Natural killer cell (primary cell): ENCODE data around the gene ZBED5. TPM values are rescaled to one million over a fixed set of nuclear protein-coding genes. Genes with fewer than 3 reads are reported as not detected.

Source experiments
- ATAC-seq, 3 donors: fragments of 150-1000 bp in 2 of 3; fragments of 200-7000 bp in 1 of 3; cut with Tn5 transposase; 1 replicate in 1 of 3; 2 replicates in 2 of 3; pipeline ENCODE4 v1.10.0; 2021; ENCODE audit warnings: mild to moderate bottlenecking in 2 of 3, moderate library complexity in 2 of 3
- DNase-seq, 2 donors: peaks; one replicate each; pipeline versions ENCODE4 v3.0.0 to v3.0.0-alpha.2; 2013 to 2021; ENCODE audit warnings: mixed read lengths in 1 of 2
- H3K27ac ChIP-seq: one replicate; pipeline ENCODE4 v1.5.1; 2013; ENCODE audit warnings: mild to moderate bottlenecking, low read length
- H3K27me3 ChIP-seq: one replicate; pipeline ENCODE4 v1.6.1; 2013; ENCODE audit warnings: low read length; ENCODE audit not compliant: control insufficient read depth, insufficient read depth
- H3K36me3 ChIP-seq: one replicate; pipeline ENCODE4 v1.6.1; 2013; ENCODE audit warnings: low read length; ENCODE audit not compliant: control insufficient read depth, insufficient read depth
- H3K4me1 ChIP-seq: one replicate; pipeline ENCODE4 v1.6.1; 2013; ENCODE audit warnings: low read length; ENCODE audit not compliant: control insufficient read depth, insufficient read depth
- H3K4me3 ChIP-seq: one replicate; pipeline ENCODE4 v1.5.1; 2013; ENCODE audit warnings: low read length
- H3K9me3 ChIP-seq: one replicate; pipeline ENCODE4 v1.6.1; 2013; ENCODE audit warnings: low read length; ENCODE audit not compliant: control insufficient read depth, insufficient read depth
- H3K27ac Mint-ChIP-seq, 2 donors: one replicate each; pipeline ENCODE4 v1.8.0; 2022; ENCODE audit warnings: mild to moderate bottlenecking in 2 of 2, mixed read lengths in 2 of 2, moderate library complexity in 1 of 2
- H3K27me3 Mint-ChIP-seq, 2 donors: one replicate each; pipeline ENCODE4 v1.8.0; 2022; ENCODE audit warnings: low read depth in 2 of 2, mixed read lengths in 2 of 2
- H3K36me3 Mint-ChIP-seq: one replicate; pipeline ENCODE4 v1.8.0; 2022; ENCODE audit warnings: mixed read lengths
- H3K4me1 Mint-ChIP-seq, 2 donors: one replicate each; pipeline ENCODE4 v1.8.0; 2022; ENCODE audit warnings: mixed read lengths in 2 of 2
- H3K4me3 Mint-ChIP-seq: one replicate; pipeline ENCODE4 v1.8.0; 2022; ENCODE audit warnings: mild to moderate bottlenecking, moderate library complexity, mixed read lengths
- H3K9me3 Mint-ChIP-seq, 2 donors: one replicate each; pipeline ENCODE4 v1.8.0; 2022; ENCODE audit warnings: mixed read lengths in 2 of 2
- CTCF ChIP-seq: fragments of 200-600 bp; IDR thresholded peaks from one replicate; pipeline ENCODE4 v1.8.0; 2022; ENCODE audit warnings: antibody characterized with exemption
- WGBS: methylation state at CpG from one replicate; pipeline ENCODE4 v1.1.7; 2013; ENCODE audit warnings: missing lambda C conversion rate; ENCODE audit not compliant: insufficient coverage; 5-methylcytosine and 5-hydroxymethylcytosine counted together
- intact Hi-C: fragments of 100-400 bp; cut with micrococcal nuclease; formaldehyde crosslinking; loops from one replicate; pipeline ENCODE4 v1.14.2; 2022
- total RNA-seq, 4 donors: library from RNA; stranded (reverse); fragments of 120-200 nt in 1 of 4; gene quantifications; one replicate each; pipeline versions ENCODE4 v1.2.3 to v1.2.4, GENCODE V29; 2013 to 2022

ZBED5 gene
- total RNA-seq, 3 donors from 2014 or later (not counting 1 experiment from before 2014, with no cell fraction given) = 40.0 to 61.3 (median 53.9) TPM

- no peaks in the 10 kb centered on the region for H3K27me3 ChIP-seq
- H3K9me3 ChIP-seq = peaks cover 4% of the 10 kb centered on the region
- H3K27ac Mint-ChIP-seq = no peak overlapping the region
- TF ChIP-seq CTCF = no peak
- H3K36me3 Mint-ChIP-seq = peaks cover 7% of the 10 kb centered on the region
- H3K27me3 Mint-ChIP-seq = peaks cover 0 to 7% of the 10 kb centered on the region in 2 donors
- no peaks in the 10 kb centered on the region for H3K36me3 ChIP-seq
- peaks cover 3% of the 10 kb centered on the region in 2 donors for H3K9me3 Mint-ChIP-seq
- no peak overlapping the region for H3K4me3 ChIP-seq
- peaks cover 8% of the 10 kb centered on the region in 2 donors for H3K4me1 Mint-ChIP-seq
- no peak overlapping the region for H3K4me3 Mint-ChIP-seq
- DNase-seq = no peak
- intact Hi-C loops = no loop called here
- peaks cover 3% of the 10 kb centered on the region for H3K4me1 ChIP-seq
- 100% methylated on average over 1 of the region's 3 CpGs for WGBS
- no peak overlapping the region for H3K27ac ChIP-seq
- ATAC-seq = no peak
Observed at GRCh38 chr11:10881892-10882291, 24.0 kb upstream of the ZBED5 start.

GRCh38 chr11:10878408-10879214 lies 20.8 kb upstream of the ZBED5 start:
- WGBS = 94% methylated on average over 7 of the region's 7 CpGs
- Mint-ChIP-seq H3K4me1 (peaks cover 8% of the 10 kb centered on the region in 2 donors), H3K9me3 (peaks cover 0 to under 1% of the 10 kb centered on the region in 2 donors), H3K27ac (peak overlapping the region in 1 of 2 donors; percentile 35), H3K36me3 (peaks cover 3% of the 10 kb centered on the region), H3K4me3 (no peak overlapping the region), H3K27me3 (peaks cover 0 to 2% of the 10 kb centered on the region in 2 donors)
- Histone ChIP-seq H3K36me3 (no peaks in the 10 kb centered on the region), H3K4me3 (no peak overlapping the region), H3K4me1 (peaks cover 3% of the 10 kb centered on the region), H3K27ac (no peak overlapping the region), H3K27me3 (no peaks in the 10 kb centered on the region), H3K9me3 (peaks cover 4% of the 10 kb centered on the region)
- intact Hi-C loops = no loop called here
- peak; percentile 72 for TF ChIP-seq CTCF
- ATAC-seq = peak; percentile 77 to 89 (median 84)
- peak in 1 of 2 donors; percentile 81 for DNase-seq

GRCh38 chr11:10876158-10876557 lies 18.3 kb upstream of the ZBED5 start:
- no peak overlapping the region for H3K4me3 ChIP-seq
- H3K4me1 ChIP-seq = peaks cover 3% of the 10 kb centered on the region
- TF ChIP-seq CTCF = no peak
- no peak overlapping the region for H3K4me3 Mint-ChIP-seq
- DNase-seq (no peak), ATAC-seq (no peak)
- peaks cover 8% of the 10 kb centered on the region in 2 donors for H3K4me1 Mint-ChIP-seq
- no peaks in the 10 kb centered on the region for H3K27me3 Mint-ChIP-seq
- H3K36me3 ChIP-seq = no peaks in the 10 kb centered on the region
- peaks cover 27% of the 10 kb centered on the region for H3K36me3 Mint-ChIP-seq
- H3K27ac ChIP-seq = no peak overlapping the region
- peaks cover 11% of the 10 kb centered on the region for H3K9me3 ChIP-seq
- H3K27me3 ChIP-seq = no peaks in the 10 kb centered on the region
- intact Hi-C loops = no loop called here
- no peak overlapping the region for H3K27ac Mint-ChIP-seq
- H3K9me3 Mint-ChIP-seq = peaks cover 6 to 13% of the 10 kb centered on the region in 2 donors
